ENCODE results near the gene GNPDA1. TPM values are rescaled to one million over a fixed set of nuclear protein-coding genes. Genes with fewer than 3 reads are reported as not detected.

The GNPDA1 gene
- total and polyA plus RNA-seq, 9 of the 15 experiments (the other 6 are each of a cell fraction or from before 2014, with no cell fraction given): 14.1 to 145 (median 52.2) TPM

GRCh38 chr5:142034994-142035393 is 22.2 kb upstream of the GNPDA1 start:
- intact Hi-C loops (cut with micrococcal nuclease) (no loop called here), in situ Hi-C loops (cut with MboI) (no loop called here)
- peaks cover 0 to 10% of the 10 kb centered on the region in 2 experiments; a peak in 3 of 5 replicates for H3K4me1 ChIP-seq (replicated peaks in 1 of 2; ENCODE audit: control insufficient read depth in 2 of 2, insufficient read depth in 2 of 2, low read length in 2 of 2)
- H3K9me3 ChIP-seq (replicated peaks; ENCODE audit: control insufficient read depth, insufficient read depth, low read depth, low read length): no peaks in the 10 kb centered on the region
- FAIRE-seq (no peak), DNase-seq (ENCODE audit: extremely low read depth in 1 of 4, low spot score in 3 of 4) (no peak), ATAC-seq (no peak)
- no peak overlapping the region for H2AFZ ChIP-seq (ENCODE audit: low read depth, low read length)
- no peaks in the 10 kb centered on the region for H3K27me3 ChIP-seq (ENCODE audit: control insufficient read depth in 2 of 2, insufficient read depth in 2 of 2, low read length in 2 of 2)
- no peaks in the 10 kb centered on the region for H3K9me1 ChIP-seq (ENCODE audit: control insufficient read depth, insufficient read depth, low read length)
- CTCF ChIA-PET (ENCODE audit: low intra/inter-chr PET ratio): no interaction called here
- H3K27ac ChIP-seq (ENCODE audit: extremely low read depth, low read depth, low read length): no peak overlapping the region
- BruUV-seq (replicated peaks): no TSS peak
- POLR2A ChIA-PET: interaction anchor here (0.6 kb wide), 1 partner anchor 15 kb away, joined by 3 read pairs; no protein-coding TSS in a partner anchor
- H3K4me2 ChIP-seq (ENCODE audit: insufficient read depth, low read length): no peak overlapping the region
- no peak overlapping the region for H3K4me3 ChIP-seq
- H4K20me1 ChIP-seq (replicated peaks; ENCODE audit: control insufficient read depth, insufficient read depth, low read length): no peaks in the 10 kb centered on the region
- no peaks in the 10 kb centered on the region for H3K36me3 ChIP-seq (ENCODE audit: control insufficient read depth, insufficient read depth, low read length)
- no peak overlapping the region for H3K9ac ChIP-seq (ENCODE audit: insufficient read depth in 1 of 2, low read depth in 2 of 2, low read length in 2 of 2)
- H3K79me2 ChIP-seq (ENCODE audit: control insufficient read depth, insufficient read depth, low read length): no peaks in the 10 kb centered on the region
- TF ChIP-seq PHF21A (IDR thresholded peaks at IDR 0.05; ENCODE audit: borderline replicate concordance, low read depth) (no peak), ZSCAN32 (CRISPR knock-in tag; IDR thresholded peaks at IDR 0.05) (no peak), RFX5 (IDR thresholded peaks at IDR 0.05; ENCODE audit: low read depth, low read length) (no peak), POLR2AphosphoS5 (IDR thresholded peaks at IDR 0.05; ENCODE audit: control insufficient read depth, insufficient read depth, low read depth, low read length) (no peak)
- TF ChIP-seq, protein P1, sequence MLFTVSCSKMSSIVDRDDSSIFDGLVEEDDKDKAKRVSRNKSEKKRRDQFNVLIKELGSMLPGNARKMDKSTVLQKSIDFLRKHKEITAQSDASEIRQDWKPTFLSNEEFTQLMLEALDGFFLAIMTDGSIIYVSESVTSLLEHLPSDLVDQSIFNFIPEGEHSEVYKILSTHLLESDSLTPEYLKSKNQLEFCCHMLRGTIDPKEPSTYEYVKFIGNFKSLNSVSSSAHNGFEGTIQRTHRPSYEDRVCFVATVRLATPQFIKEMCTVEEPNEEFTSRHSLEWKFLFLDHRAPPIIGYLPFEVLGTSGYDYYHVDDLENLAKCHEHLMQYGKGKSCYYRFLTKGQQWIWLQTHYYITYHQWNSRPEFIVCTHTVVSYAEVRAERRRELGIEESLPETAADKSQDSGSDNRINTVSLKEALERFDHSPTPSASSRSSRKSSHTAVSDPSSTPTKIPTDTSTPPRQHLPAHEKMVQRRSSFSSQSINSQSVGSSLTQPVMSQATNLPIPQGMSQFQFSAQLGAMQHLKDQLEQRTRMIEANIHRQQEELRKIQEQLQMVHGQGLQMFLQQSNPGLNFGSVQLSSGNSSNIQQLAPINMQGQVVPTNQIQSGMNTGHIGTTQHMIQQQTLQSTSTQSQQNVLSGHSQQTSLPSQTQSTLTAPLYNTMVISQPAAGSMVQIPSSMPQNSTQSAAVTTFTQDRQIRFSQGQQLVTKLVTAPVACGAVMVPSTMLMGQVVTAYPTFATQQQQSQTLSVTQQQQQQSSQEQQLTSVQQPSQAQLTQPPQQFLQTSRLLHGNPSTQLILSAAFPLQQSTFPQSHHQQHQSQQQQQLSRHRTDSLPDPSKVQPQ (CRISPR knock-in tag; IDR thresholded peaks at IDR 0.05; ENCODE audit: borderline replicate concordance): no peak
- TF ChIP-seq, protein P2, sequence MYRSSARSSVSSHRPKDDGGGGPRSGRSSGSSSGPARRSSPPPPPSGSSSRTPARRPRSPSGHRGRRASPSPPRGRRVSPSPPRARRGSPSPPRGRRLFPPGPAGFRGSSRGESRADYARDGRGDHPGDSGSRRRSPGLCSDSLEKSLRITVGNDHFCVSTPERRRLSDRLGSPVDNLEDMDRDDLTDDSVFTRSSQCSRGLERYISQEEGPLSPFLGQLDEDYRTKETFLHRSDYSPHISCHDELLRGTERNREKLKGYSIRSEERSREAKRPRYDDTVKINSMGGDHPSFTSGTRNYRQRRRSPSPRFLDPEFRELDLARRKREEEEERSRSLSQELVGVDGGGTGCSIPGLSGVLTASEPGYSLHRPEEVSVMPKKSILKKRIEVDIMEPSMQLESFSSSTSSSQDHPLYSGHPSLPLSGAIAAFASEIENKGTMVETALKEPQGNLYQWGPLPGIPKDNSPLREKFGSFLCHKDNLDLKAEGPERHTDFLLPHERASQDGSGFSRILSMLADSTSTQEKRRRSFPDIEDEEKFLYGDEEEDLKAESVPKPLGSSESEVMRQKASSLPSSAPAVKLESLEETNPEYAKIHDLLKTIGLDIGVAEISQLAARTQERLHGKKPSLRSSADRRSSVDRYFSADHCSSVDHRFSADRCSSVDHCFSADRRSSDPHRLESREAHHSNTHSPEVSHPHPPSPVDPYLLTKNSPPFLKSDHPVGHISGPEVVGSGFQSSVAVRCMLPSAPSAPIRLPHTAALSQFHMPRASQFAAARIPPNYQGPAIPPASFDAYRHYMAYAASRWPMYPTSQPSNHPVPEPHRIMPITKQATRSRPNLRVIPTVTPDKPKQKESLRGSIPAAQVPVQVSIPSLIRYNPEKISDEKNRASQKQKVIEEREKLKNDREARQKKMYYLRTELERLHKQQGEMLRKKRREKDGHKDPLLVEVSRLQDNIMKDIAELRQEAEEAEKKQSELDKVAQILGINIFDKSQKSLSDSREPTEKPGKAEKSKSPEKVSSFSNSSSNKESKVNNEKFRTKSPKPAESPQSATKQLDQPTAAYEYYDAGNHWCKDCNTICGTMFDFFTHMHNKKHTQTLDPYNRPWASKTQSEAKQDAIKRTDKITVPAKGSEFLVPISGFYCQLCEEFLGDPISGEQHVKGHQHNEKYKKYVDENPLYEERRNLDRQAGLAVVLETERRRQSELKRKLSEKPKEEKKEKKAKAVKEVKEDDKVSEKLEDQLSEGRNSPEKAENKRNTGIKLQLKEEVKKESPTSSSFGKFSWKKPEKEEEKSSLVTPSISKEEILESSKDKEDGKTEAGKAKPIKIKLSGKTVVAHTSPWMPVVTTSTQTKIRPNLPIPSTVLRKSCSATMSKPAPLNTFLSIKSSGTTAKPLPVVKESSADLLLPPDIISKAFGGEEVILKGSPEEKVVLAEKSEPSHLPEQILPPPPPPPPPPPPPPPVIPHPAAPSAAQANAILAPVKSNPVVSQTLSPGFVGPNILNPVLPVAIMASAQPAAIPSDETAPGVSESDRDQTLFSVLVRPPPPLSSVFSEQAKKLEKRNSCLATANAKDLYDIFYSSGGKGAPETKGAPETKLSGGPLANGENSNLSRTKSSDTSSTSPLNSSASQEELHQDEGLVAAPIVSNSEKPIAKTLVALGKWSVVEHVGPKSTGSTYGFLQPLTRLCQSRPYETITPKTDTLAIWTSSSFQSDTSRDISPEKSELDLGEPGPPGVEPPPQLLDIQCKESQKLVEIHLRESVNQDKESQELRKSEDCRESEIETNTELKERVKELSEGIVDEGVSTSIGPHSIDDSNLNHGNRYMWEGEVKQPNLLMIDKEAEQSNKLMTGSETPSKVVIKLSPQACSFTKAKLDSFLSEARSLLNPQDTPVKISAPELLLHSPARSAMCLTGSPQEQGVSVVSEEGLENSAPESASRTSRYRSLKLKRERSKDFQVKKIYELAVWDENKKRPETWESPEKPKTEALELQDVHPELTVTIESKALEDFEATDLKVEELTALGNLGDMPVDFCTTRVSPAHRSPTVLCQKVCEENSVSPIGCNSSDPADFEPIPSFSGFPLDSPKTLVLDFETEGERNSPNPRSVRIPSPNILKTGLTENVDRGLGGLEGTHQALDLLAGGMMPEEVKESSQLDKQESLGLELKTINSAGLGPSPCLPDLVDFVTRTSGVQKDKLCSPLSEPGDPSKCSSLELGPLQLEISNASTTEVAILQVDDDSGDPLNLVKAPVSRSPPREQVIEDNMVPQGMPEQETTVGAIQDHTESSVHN (IDR thresholded peaks at IDR 0.05; ENCODE audit: borderline replicate concordance in 1 of 2, low read depth in 1 of 2): no peak
